T-helper 1 cell treated with Interleukin-12 subunit alpha and Interleukin-12 subunit beta and Interleukin-4 antibody, amounts not matched to agents 30 ng/mL and 1 ng/mL, for 36 hours (primary cell): Measurements from ENCODE around the gene GBF1. TPM values are rescaled to one million over a fixed set of nuclear protein-coding genes. Genes with fewer than 3 reads are reported as not detected.

Experiments
- intact Hi-C: fragments of 100-400 bp; cut with micrococcal nuclease; formaldehyde crosslinking; loops from one replicate; pipeline ENCODE4 v1.15.1; 2024
- total RNA-seq: library from RNA; stranded (reverse); gene quantifications from 2 replicates; pipeline ENCODE4 v1.2.3, GENCODE V29; 2022

GBF1 gene
- total RNA-seq, 1 donor from 2014 or later, result 57.0 TPM

DNA sequence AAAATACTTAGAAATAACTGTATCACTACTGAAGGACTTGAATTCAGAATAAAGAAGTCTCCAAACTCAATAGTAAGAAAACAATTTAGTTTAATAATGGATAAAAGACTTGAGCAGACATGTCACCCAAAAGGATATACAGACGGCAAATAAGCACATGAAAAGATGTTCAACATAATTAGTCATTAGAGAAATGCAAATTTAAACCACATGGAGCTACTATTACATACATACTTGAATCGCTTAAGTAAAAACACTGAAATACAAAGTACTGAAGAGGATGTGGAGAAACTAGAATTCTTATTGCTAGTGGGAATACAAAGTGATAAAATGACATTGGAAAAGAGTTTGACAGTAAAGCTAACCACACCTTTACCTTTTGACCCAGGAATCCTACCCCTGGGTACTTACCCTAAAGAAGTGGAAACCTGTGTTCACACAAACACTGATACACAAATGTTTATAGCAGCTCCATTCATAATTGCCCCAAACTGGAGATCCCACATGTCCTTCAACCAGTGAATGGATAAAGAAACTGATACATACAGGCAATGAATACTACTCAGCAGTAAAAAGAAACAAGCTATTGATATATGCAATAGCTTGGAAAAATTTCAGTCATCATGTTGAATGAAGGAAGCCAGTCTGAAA, 95.8 kb downstream of the GBF1 start:
- intact Hi-C loops, result no loop called here

DNA sequence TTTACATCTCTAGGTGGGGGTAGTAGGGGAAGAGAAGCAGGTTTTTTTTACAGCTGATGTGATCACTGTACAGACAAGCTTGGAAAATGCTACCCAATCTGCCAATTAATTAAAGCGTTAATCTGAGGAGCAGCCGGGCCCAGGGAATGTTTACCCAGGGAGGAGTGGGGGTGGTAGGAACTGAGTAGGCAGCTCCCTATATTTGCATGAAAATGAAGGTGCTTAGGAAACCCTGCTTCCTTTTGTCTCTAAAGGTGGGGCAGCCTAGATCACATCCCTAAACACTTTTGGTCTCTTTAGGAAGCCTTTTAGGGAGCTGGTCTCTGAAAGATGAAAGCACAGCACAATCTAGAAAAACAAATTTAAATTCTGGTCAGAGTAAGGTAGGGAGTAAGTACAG, 97.1 kb downstream of the GBF1 start:
- intact Hi-C loops, result no loop called here

DNA sequence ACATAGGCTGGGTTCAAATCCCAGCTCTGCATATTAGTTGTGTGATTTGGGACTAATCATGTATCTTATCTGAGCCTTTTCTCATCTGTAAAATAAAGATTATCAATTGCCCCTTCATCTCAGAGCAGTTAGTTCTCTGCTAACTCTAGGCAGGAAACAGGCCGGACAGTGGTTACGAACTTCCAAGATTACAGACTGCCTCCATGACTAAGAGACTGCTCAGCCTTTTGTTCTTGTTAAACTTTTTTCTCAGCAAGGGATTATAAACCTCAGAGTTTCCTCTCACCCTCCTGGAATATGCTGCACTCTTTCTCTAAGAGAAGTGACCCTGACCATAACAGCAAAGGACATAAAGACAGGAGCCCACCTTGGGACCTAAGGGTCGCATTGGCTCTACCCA, 97.6 kb downstream of the GBF1 start:
- intact Hi-C loops, result no loop called here

DNA sequence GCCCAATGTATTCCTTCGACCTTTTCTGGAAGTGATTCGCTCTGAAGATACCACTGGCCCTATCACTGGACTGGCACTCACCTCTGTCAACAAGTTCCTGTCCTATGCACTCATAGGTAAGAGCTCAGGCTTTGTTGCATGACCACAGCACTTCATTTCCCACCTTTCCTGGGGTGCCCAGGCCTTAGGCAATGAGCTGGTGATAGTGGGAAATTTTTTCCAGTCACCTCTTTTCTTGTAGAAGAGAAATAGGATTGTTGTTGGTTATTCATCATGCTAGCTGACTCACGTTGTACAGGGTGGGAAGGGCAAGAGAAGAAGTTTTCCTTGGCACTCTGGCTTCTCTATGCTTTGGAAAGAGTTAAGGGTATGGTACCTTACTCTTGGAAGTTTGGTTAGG, 98.7 kb downstream of the GBF1 start:
- intact Hi-C loops, result no loop called here

DNA sequence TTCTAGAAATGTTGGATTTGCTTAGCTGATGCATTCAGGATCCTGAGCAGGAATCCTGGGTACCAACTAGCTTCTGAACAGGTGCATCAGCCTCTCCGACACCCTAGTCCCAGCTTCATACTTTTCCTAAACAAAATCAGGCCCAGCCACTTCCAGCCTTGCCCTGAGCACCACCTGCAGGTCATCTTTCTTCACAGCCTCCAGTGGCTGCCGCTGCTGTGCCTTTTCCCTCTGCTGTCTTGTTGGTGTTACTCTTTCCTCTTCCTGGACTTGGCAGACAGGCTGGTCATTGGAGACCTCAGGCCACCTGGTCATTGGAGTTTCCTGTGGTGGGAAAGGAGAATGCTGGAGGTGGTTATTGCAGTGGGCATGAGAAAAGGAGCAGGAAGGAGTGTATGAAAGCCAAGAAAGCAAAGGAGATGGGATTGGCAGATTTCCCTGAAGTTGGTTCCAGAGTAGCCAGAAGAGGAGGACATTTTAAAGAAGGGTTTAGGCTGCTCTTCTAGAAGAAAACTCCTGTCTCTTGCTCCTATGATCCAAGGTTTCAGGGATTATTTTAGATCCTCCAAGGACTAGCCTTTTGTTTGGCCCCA, 102.0 kb downstream of the GBF1 start:
- intact Hi-C loops, result loop anchor here (1.0 kb wide), 1 partner anchor 178 kb away; no protein-coding TSS in a partner anchor

DNA sequence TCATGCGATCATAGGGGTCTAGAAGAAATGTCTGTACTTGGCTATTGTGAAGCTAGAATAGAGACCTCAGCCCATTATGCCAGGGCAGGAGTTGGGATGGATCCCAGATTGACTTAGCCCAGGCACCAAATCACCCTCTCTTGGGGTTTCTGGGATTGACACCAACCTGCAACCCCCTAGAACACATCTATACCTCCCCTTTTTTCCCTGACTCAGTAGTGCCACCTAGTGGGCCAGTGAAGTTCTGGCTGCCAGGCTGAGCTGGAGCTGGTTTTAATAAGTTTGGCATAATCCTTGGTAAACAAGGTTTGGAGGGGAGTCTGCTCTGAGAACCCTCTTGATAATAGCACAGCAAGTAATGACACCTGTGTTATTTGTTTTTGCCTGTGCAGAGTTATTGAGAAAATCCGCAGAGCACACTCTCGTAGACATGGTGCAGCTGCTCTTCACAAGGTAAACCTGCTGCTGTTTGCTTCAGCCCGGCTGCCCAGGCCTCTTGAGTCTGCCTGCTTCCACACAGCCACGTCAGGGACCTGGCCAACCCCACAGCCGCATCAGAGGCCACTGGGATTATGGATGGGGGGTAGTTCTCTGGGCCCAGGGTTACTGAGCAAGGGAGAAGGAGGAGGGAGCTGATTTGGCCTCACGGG, 106.9 kb downstream of the GBF1 start:
- intact Hi-C loops, result loop anchor here (1.0 to 10.0 kb wide), 4 partner anchors 107 to 233 kb away; partner anchors contain the start of gene GBF1

DNA sequence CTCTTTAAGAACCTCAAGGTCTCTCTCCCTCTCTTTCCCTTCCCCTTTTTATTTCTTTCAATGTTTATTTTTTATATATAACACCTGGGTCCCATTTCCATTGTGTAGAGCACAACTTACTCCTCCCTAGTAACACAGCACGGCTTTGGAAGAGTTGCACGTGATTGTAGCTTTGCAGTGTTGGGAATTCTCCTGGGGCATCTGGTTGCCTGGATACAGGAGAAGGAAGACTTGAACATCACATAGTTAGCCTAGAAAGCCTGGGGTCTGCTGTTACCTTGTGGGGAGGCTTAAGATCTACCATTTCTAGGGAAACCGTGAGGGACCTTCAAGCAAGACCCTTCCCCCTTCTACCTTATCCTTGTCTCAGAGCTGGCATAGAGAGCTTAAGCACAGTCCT, 109.1 kb downstream of the GBF1 start:
- intact Hi-C loops, result loop anchor here (10.0 kb wide), 1 partner anchor 230 kb away; no protein-coding TSS in a partner anchor

DNA sequence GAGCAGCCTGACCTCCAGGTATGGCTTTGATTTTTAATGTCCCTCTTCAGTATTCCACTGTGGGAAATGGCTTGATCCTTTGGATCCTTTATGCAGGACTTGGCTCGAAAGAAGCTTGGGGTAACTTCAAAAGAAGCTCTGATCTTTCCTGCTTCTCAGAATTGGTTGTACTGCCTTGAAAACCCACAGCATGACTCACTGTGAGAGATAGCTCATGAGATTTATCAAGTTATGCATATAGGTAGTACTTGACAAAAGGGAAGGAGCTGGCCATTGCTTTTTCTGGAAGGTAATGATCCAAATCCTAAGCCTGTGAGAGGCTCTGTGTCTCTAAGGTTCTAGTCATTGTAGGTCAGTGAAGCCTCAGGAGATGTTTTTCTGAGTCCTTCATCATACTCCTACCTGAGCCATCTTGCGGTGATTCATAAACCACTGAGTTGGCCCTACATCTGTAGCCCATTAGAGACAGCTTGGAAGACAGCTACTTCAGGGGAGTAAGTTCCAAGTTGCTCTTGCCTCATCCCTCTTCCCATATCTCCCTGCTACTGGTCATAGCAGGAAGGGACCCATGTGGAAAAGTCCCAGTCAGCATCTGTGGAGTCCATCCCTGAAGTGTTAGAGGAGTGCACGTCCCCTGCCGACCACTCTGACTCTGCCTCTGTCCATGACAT, 113.5 kb downstream of the GBF1 start:
- intact Hi-C loops, result loop anchor here (10.0 kb wide), 1 partner anchor 226 kb away; no protein-coding TSS in a partner anchor

DNA sequence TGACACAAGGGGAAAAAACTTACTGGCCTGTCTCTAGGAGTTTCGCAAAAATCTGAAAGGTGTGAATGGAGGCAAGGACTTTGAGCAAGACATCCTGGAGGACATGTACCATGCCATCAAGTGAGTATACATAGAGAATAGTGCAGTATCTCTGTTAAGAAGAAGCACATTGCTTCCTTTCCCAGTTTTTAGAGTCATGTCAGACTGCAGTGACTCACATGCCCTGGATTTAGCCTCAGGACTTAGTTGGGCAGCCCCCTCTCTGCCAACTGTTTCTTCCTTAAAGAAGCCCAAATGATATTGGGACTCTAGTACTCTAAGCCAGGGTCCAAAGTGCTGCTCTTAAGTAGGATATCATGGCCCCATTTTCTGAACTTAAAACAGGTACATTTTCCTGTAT, 122.1 kb downstream of the GBF1 start:
- intact Hi-C loops, result no loop called here

DNA sequence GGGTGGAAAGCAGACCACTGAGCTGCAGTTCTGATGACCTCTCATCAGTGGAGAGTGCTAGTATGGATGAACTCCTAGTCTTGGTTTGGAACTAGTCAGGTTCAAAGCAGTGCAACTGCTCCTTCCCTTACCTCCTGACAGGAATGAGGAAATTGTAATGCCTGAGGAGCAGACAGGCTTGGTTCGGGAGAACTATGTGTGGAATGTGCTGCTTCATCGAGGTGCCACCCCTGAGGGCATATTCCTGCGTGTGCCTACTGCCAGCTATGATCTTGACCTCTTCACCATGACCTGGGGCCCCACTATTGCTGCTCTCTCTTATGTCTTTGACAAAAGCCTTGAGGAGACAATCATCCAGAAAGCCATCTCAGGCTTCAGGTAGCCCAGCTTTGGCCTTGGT, 122.7 kb downstream of the GBF1 start:
- intact Hi-C loops, result no loop called here

DNA sequence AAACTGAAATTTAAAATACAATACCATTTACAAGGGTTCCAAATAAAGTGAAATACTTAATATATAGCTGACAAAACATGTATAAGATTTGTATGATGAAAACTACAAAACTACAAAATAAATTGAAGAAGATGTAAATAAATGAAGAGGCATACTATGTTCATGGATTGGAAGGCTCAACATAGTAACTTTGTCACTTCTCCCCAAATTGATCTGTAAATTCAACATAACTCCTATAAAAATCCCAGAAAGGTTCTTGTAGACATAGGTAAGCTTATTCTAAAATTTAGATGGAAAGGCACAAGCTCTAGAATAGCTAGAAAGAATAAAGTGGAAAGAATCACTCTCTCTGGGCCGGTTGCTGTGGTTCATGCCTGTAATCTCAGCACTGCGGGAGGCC, 126.0 kb downstream of the GBF1 start:
- intact Hi-C loops, result no loop called here

DNA sequence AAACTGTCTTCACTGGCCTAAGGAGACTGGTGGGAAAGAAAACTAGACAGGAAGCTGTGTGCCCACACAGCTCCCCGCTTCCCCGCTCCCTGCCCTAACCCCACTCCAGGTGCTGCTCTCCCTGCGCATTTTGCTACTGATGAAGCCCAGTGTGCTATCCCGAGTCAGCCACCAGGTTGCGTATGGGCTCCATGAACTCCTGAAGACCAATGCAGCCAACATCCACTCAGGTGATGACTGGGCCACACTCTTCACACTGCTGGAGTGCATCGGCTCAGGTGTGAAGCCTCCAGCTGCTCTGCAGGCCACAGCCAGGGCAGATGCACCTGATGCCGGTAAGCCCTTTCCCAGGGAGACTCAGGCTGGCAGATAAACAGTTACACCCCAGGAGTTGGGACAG, 129.9 kb downstream of the GBF1 start:
- intact Hi-C loops, result no loop called here

DNA sequence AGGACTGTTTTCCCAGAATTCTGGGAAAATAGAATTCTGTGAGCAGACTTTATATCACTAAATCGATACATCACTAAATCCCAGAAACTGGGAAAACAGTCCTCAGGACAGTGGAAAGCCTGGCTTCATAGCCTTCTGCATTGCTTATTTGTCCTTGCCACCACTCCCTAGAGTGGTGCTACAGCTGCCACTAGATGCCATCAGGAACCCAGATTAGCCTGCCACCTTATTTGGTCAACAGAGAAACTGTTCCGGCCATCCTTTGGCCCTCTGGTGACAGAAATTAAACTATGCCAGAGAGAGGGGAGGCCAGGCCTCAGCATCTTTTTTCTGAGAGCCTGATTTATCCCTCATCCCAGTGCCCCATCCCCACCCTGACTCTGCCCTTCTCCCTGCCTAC, 130.5 kb downstream of the GBF1 start:
- intact Hi-C loops, result no loop called here

DNA sequence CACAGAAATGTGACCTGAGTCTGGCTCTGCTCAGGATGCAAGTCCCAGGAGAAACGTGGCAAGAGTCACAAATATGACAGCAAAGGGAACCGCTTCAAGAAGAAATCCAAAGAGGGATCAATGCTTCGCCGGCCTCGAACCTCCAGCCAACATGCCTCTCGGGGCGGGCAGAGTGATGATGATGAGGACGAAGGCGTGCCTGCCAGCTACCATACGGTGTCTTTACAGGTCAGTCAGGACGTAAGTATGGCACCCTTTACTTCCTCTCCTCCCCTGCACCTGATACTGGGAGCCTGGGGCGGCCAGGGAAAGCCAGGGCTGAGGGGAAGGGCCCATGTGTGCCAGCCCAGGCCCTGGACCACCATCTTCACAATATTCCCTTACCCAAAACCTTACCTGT, 131.6 kb downstream of the GBF1 start:
- intact Hi-C loops, result no loop called here

DNA sequence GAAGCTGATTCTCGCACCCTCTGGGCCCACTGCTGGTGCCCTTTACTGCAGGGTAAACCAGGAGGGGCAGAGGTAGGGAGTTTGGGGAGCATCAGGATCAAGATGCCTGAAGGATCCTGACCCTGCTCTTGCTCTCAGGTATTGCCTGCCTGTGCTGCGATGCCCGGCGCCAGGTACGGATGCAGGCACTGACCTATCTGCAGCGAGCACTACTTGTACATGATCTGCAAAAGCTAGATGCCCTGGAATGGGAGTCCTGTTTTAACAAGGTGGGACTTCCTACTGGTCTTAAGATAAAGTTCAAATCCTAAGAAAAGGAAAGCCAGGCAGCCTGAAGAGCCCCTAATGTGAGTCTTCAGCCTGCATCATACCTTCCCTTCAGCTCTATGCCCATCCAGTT, 134.1 kb downstream of the GBF1 start:
- intact Hi-C loops, result no loop called here

DNA sequence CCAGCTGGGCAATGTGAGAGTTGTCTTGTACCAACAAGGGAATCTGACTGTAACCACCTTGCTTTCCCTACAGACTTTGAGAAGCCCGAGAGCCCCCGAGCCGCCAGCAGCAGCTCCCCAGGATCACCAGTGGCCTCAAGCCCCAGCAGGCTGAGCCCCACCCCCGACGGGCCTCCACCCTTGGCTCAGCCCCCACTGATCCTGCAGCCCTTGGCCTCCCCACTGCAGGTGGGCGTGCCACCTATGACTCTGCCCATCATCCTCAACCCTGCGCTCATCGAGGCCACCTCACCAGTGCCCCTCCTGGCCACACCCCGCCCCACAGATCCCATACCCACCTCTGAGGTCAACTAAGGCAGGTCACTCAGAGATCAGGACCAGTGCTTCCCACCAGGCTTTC, 136.7 kb downstream of the GBF1 start:
- intact Hi-C loops, result no loop called here

DNA sequence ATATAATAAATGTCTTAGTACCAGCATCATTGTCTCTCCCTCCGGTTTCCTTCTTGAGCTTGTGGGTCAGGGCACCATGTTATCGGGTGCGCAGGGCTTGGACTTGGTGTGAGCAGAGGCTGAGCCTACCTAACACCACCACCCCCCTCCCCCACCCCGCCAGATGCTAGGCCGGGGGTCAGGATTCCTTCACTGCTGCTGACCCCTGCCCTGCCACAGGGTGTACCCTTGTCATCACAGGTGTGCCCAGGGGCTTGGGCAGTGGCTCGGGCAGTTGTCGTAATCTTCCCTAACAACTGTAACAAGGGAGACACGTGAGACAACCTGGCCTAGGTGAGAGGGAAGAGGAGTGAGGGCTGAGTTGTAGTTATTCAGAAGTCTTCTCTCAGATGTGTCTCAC, 137.5 kb downstream of the GBF1 start:
- intact Hi-C loops, result no loop called here

DNA sequence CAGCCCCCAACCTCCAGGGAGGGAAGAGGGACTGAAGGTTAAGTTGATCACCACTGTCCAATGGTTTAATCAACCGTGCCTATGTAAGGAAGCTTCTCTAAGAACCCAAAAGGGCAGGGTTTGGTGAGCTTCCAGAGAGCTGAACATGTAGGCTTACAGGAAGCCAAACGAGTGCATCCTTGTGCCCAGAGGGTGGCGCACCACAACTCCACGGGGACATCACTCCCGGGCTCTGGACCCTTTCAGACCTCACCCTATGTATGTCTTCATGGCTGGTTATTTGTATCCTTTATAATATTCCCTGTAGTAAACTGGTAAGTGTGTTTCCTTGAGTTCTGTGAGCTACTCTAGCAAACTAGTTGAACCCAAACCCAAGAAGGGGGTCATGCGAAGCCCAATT, 138.7 kb downstream of the GBF1 start:
- intact Hi-C loops, result no loop called here

DNA sequence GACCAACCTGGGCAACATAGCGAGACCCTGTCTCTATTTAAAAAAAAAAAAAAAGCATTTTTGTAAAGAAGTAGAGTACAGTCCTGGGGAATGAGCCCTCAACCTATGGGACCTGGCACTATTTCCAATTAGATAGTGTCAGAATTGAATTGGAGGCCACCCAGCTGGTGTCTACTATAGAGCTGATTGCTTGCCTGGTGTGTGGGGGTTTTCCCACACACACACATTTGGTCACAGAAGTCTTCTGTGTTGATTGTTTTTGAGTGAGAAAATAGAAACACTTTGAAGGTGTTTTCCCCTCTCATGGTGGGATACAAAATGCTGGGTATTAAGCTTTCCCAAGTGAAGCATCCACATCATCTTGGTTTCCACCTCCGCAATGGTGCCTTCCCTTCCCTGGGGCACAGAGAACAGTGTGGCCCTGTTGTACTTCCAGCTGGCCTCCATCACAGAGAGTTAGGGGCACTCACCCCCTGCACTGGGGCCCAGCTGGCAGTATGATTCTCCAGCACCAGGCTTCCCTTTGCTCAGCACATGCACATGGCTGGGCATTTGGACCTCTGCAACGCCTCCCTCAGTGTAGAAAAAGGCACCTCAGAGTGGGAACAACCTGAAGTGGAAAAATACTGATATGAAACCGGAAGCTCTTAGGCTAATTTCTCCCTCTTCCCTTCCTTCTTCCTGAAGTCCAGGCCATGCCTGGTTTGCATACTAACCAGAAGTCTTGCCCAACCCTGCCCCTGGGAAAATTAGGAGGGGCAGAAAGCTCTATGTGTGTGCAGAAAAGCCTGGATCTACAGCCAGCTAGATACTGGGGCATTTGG, 139.5 kb downstream of the GBF1 start:
- intact Hi-C loops, result no loop called here

DNA sequence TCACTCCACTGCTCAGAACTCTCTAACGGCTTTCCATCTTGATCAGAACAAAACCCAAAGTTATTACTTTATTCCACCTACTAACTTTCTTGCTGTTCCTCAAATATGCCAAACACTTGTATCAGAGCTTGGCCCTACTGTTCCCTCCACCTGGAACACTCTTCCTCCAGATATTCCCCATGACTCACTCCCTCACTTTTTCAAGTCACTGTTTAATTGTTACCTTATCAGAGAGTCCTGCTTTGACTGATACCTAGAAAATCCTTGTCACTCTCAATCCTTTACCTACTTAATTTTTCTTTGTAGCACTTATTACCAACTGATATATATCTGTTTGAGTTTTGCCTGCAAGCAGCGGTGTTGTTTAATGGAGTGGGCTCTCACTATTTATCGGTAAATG, 144.6 kb downstream of the GBF1 start:
- intact Hi-C loops, result loop anchor here (10.0 kb wide), 1 partner anchor 525 kb away; the partner anchor contains the start of gene CNNM2

DNA sequence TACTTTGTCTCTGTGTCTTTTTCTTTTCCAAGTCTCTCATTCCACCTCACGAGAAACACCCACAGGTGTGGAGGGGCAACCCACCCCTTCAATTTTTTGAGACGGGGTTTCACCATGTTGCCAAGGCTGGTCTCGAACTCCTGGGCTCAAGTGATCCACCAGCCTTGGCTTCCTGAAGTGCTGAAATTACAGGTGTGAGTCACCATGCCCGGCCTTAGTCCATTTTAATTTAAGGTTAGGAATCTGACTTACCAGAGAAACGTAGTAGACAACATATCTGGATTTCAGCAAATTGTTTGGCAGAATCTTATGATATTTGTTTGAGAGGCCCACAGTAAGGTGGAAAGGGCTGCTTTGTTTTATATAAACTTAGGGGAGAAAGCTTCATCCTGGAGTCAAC, 147.0 kb downstream of the GBF1 start:
- intact Hi-C loops, result loop anchor here (10.0 kb wide), 1 partner anchor 522 kb away; the partner anchor contains the start of gene CNNM2
